Gastroesophageal sphincter (tissue), 3 donors: ENCODE data around the gene CTIF.

Source experiments
- CTCF ChIP-seq, 4 experiments: fragments of 200-600 bp in 2 of 4; fragments of 450-650 bp in 2 of 4; sonication (generic) in 1 of 4; IDR thresholded peaks; one replicate each; pipeline ENCODE4 v1.5.1; 2017 to 2019; ENCODE audit warnings: antibody characterized with exemption in 4 of 4, mild to moderate bottlenecking in 2 of 4, moderate library complexity in 2 of 4
- EP300 ChIP-seq: sonication (generic); formaldehyde crosslinking; IDR thresholded peaks from one replicate; pipeline ENCODE4 v1.6.1; 2017; ENCODE audit warnings: antibody characterized with exemption, mild to moderate bottlenecking

- no peak for TF ChIP-seq CTCF (IDR thresholded peaks at IDR 0.05)
- no peak for TF ChIP-seq EP300
Observed at GRCh38 chr18:48826271-48826670, 287.4 kb downstream of the CTIF start.
